HEK293 (cell line): ENCODE data around the gene SF1.

Experiments used
- BCL11A ChIP-seq: fragments of 450-650 bp; formaldehyde crosslinking; IDR thresholded peaks from 2 replicates; pipeline ENCODE4 v1.5.1; 2016; ENCODE audit warnings: low read depth, missing biosample characterization, missing genetic modification characterization
- CTCF ChIP-seq: fragments of 450-650 bp; formaldehyde crosslinking; IDR thresholded peaks from 2 replicates; pipeline ENCODE4 v1.5.1; 2016; ENCODE audit warnings: missing biosample characterization, missing genetic modification characterization
- KLF16 ChIP-seq: fragments of 450-650 bp; formaldehyde crosslinking; IDR thresholded peaks from 2 replicates; pipeline ENCODE4 v1.5.1; 2017; ENCODE audit warnings: missing biosample characterization, missing genetic modification characterization
- REST ChIP-seq: fragments of 450-650 bp; formaldehyde crosslinking; IDR thresholded peaks from 2 replicates; pipeline ENCODE4 v1.5.1; 2016; ENCODE audit warnings: missing biosample characterization, missing genetic modification characterization
- ZBTB26 ChIP-seq: fragments of 450-650 bp; formaldehyde crosslinking; optimal IDR thresholded peaks from 2 replicates; pipeline ENCODE3; 2016; ENCODE audit warnings: missing biosample characterization, mild to moderate bottlenecking, missing genetic modification characterization
- ZBTB44 ChIP-seq: fragments of 450-650 bp; IDR thresholded peaks from 2 replicates; pipeline ENCODE4 v1.5.1; 2018; ENCODE audit warnings: missing biosample characterization, mild to moderate bottlenecking, missing genetic modification characterization
- ZBTB7A ChIP-seq: fragments of 450-650 bp; formaldehyde crosslinking; IDR thresholded peaks from 2 replicates; pipeline ENCODE4 v1.5.1; 2016; ENCODE audit warnings: low read depth, missing biosample characterization, missing genetic modification characterization
- ZNF155 ChIP-seq: fragments of 450-650 bp; formaldehyde crosslinking; IDR thresholded peaks from 2 replicates; pipeline ENCODE4 v1.5.1; 2016; ENCODE audit warnings: missing biosample characterization, missing genetic modification characterization
- ZNF184 ChIP-seq: fragments of 450-650 bp; IDR thresholded peaks from 2 replicates; pipeline ENCODE4 v1.5.1; 2018; ENCODE audit warnings: missing biosample characterization, mild to moderate bottlenecking, missing genetic modification characterization
- ZNF19 ChIP-seq: fragments of 450-650 bp; formaldehyde crosslinking; IDR thresholded peaks from 2 replicates; pipeline ENCODE4; 2016; ENCODE audit warnings: missing biosample characterization, missing genetic modification characterization, low read depth
- ZNF23 ChIP-seq: fragments of 450-650 bp; formaldehyde crosslinking; IDR thresholded peaks from 2 replicates; pipeline ENCODE4 v1.5.1; 2016; ENCODE audit warnings: missing biosample characterization, missing genetic modification characterization, borderline replicate concordance
- ZNF280D ChIP-seq: fragments of 450-650 bp; formaldehyde crosslinking; IDR thresholded peaks from 2 replicates; pipeline ENCODE4 v1.5.1; 2016; ENCODE audit warnings: missing biosample characterization, missing genetic modification characterization
- ZNF704 ChIP-seq: fragments of 450-650 bp; formaldehyde crosslinking; IDR thresholded peaks from 2 replicates; pipeline ENCODE4 v1.5.1; 2016; ENCODE audit warnings: missing biosample characterization, missing genetic modification characterization
- ZNF777 ChIP-seq: fragments of 450-650 bp; formaldehyde crosslinking; IDR thresholded peaks from 2 replicates; pipeline ENCODE4 v1.5.1; 2017; ENCODE audit warnings: missing biosample characterization, missing genetic modification characterization, borderline replicate concordance

- TF ChIP-seq ZNF184 (tag by site-specific recombination) (no peak), CTCF (tag by site-specific recombination) (no peak), ZNF280D (tag by site-specific recombination) (no peak), ZNF777 (tag by site-specific recombination) (no peak), ZNF19 (no peak), ZNF23 (tag by site-specific recombination) (no peak), KLF16 (no peak), ZBTB44 (no peak), ZNF704 (tag by site-specific recombination) (no peak), ZBTB26 (no peak), ZNF155 (tag by site-specific recombination) (no peak), ZBTB7A (no peak), REST (no peak), BCL11A (tag by site-specific recombination) (no peak)
These were observed 32.5 kb upstream of the SF1 start for GRCh38 chr11:64810891-64811272.
